Hindlimb muscle (tissue), 1 donor: ENCODE results near the gene CDHR5. TPM values are rescaled to one million over a fixed set of nuclear protein-coding genes. Genes with fewer than 3 reads are reported as not detected.

Source experiments
- DNase-seq: peaks from one replicate; pipeline ENCODE4 v3.0.0-alpha.2; 2013
- polyA plus RNA-seq: library from polyadenylated mRNA; unstranded; fragments of 120-200 nt; gene quantifications from one replicate; pipeline ENCODE4 v1.2.1, GENCODE V29; 2013; ENCODE audit not compliant: insufficient read length

Gene CDHR5
- polyA plus RNA-seq, 1 donor, result 4.1 TPM

- DNase-seq, result no peak
Measured at GRCh38 chr11:610146-610801, 14.5 kb downstream of the CDHR5 start.

- no peak for DNase-seq
Measured at GRCh38 chr11:609341-609811, 15.4 kb downstream of the CDHR5 start.

- DNase-seq, result no peak
Measured at GRCh38 chr11:608791-609251, 15.9 kb downstream of the CDHR5 start.

- DNase-seq, result no peak
Measured at GRCh38 chr11:607971-608659, 16.6 kb downstream of the CDHR5 start.

- DNase-seq, result no peak
Measured at GRCh38 chr11:607020-607780, 17.6 kb downstream of the CDHR5 start.

- DNase-seq, result no peak
Measured at GRCh38 chr11:606245-606644, 18.5 kb downstream of the CDHR5 start.

- DNase-seq, result no peak
Measured at GRCh38 chr11:605286-606129, 19.2 kb downstream of the CDHR5 start.

- DNase-seq, result no peak
Measured at GRCh38 chr11:603154-603553, 21.6 kb downstream of the CDHR5 start.

- DNase-seq, result no peak
Measured at GRCh38 chr11:601573-602245, 23.0 kb downstream of the CDHR5 start.

GRCh38 chr11:598005-598680 is 26.6 kb downstream of the CDHR5 start:
- DNase-seq, result no peak

- DNase-seq, result no peak
Measured at GRCh38 chr11:597166-597725, 27.5 kb downstream of the CDHR5 start.

- DNase-seq, result no peak
Measured at GRCh38 chr11:596374-596773, 28.4 kb downstream of the CDHR5 start.

GRCh38 chr11:595400-595799 is 29.4 kb downstream of the CDHR5 start:
- no peak for DNase-seq

- no peak for DNase-seq
Measured at GRCh38 chr11:593347-593746, 31.4 kb downstream of the CDHR5 start.

GRCh38 chr11:592918-593317 is 31.8 kb downstream of the CDHR5 start:
- DNase-seq, result no peak

GRCh38 chr11:592501-592900 is 32.3 kb downstream of the CDHR5 start:
- DNase-seq, result no peak

- no peak for DNase-seq
Measured at GRCh38 chr11:590997-591396, 33.8 kb downstream of the CDHR5 start.

GRCh38 chr11:589798-590197 is 35.0 kb downstream of the CDHR5 start:
- DNase-seq, result no peak

- no peak for DNase-seq
Measured at GRCh38 chr11:587978-588380, 36.8 kb downstream of the CDHR5 start.

- no peak for DNase-seq
Measured at GRCh38 chr11:587546-587945, 37.2 kb downstream of the CDHR5 start.
